ENCODE data around the gene DPYSL4. TPM values are rescaled to one million over a fixed set of nuclear protein-coding genes. Genes with fewer than 3 reads are reported as not detected.

Gene DPYSL4
- total and polyA plus RNA-seq, 2 of the 13 experiments (the other 11 are each of a cell fraction or from before 2014, with no cell fraction given) = 0.84 to 1.2 TPM

DNA sequence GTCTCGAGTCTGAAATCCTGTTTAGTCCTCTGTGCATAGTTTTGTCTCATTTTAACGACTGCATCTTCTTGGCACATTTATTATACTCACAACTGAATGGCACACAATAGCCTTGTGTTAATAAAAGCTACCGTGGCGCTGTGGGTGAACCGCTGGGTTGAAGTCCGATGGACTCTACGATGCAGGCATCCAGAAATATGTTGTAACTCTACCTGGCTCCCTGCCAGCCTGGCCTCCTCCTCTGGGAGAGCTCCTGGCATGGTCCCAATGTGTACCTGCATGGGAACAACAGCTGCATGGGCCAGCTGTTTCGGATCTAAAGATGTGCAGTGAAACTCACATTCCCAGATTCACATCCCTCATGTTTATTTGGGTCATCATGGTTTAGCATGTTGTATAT lies 3.7 kb upstream of the DPYSL4 start (continued):
- TF ChIP-seq, protein P1, sequence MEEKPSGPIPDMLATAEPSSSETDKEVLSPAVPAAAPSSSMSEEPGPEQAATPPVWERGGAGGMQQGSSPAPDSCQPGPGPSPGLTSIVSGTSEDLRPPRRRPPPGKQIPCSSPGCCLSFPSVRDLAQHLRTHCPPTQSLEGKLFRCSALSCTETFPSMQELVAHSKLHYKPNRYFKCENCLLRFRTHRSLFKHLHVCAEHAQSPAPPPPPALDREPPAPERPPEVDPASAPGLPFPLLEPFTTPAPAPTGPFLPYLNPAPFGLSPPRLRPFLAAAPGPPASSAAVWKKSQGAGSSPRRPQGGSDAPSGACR (CRISPR knock-in tag; IDR thresholded peaks at IDR 0.05) = no peak
- TF ChIP-seq SETDB1 (CRISPR knock-in tag; IDR thresholded peaks at IDR 0.05; ENCODE audit: borderline replicate concordance) (no peak), BRCA1 (CRISPR knock-in tag; IDR thresholded peaks at IDR 0.05) (no peak), NAIF1 (CRISPR knock-in tag; IDR thresholded peaks at IDR 0.05; ENCODE audit: borderline replicate concordance) (no peak), ZNF841 (CRISPR knock-in tag; IDR thresholded peaks at IDR 0.05; ENCODE audit: borderline replicate concordance) (no peak), TOE1 (CRISPR knock-in tag; IDR thresholded peaks at IDR 0.05) (no peak), KLF16 (CRISPR knock-in tag; IDR thresholded peaks at IDR 0.05) (no peak), ZNF234 (CRISPR knock-in tag; conservative IDR thresholded peaks at IDR 0.05) (no peak), ZNF143 (CRISPR knock-in tag; IDR thresholded peaks at IDR 0.05) (no peak), GZF1 (CRISPR knock-in tag; IDR thresholded peaks at IDR 0.05) (no peak), TMF1 (CRISPR knock-in tag; IDR thresholded peaks at IDR 0.05; ENCODE audit: low read depth) (no peak), TEAD3 (CRISPR knock-in tag; optimal IDR thresholded peaks at IDR 0.05; ENCODE audit: borderline replicate concordance) (peak; percentile 70), PAF1 (CRISPR knock-in tag; IDR thresholded peaks at IDR 0.05) (no peak)
- TF ChIP-seq, protein P2, sequence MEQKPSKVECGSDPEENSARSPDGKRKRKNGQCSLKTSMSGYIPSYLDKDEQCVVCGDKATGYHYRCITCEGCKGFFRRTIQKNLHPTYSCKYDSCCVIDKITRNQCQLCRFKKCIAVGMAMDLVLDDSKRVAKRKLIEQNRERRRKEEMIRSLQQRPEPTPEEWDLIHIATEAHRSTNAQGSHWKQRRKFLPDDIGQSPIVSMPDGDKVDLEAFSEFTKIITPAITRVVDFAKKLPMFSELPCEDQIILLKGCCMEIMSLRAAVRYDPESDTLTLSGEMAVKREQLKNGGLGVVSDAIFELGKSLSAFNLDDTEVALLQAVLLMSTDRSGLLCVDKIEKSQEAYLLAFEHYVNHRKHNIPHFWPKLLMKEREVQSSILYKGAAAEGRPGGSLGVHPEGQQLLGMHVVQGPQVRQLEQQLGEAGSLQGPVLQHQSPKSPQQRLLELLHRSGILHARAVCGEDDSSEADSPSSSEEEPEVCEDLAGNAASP (CRISPR knock-in tag; IDR thresholded peaks at IDR 0.05; ENCODE audit: borderline replicate concordance) = peak; percentile 28; the same call in 1 of the 2 replicates
- TF ChIP-seq, protein P3, sequence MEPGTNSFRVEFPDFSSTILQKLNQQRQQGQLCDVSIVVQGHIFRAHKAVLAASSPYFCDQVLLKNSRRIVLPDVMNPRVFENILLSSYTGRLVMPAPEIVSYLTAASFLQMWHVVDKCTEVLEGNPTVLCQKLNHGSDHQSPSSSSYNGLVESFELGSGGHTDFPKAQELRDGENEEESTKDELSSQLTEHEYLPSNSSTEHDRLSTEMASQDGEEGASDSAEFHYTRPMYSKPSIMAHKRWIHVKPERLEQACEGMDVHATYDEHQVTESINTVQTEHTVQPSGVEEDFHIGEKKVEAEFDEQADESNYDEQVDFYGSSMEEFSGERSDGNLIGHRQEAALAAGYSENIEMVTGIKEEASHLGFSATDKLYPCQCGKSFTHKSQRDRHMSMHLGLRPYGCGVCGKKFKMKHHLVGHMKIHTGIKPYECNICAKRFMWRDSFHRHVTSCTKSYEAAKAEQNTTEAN (CRISPR knock-in tag; conservative IDR thresholded peaks at IDR 0.05) = peak; percentile 69; the same call in 1 of the 2 replicates
- TF ChIP-seq, protein P4, sequence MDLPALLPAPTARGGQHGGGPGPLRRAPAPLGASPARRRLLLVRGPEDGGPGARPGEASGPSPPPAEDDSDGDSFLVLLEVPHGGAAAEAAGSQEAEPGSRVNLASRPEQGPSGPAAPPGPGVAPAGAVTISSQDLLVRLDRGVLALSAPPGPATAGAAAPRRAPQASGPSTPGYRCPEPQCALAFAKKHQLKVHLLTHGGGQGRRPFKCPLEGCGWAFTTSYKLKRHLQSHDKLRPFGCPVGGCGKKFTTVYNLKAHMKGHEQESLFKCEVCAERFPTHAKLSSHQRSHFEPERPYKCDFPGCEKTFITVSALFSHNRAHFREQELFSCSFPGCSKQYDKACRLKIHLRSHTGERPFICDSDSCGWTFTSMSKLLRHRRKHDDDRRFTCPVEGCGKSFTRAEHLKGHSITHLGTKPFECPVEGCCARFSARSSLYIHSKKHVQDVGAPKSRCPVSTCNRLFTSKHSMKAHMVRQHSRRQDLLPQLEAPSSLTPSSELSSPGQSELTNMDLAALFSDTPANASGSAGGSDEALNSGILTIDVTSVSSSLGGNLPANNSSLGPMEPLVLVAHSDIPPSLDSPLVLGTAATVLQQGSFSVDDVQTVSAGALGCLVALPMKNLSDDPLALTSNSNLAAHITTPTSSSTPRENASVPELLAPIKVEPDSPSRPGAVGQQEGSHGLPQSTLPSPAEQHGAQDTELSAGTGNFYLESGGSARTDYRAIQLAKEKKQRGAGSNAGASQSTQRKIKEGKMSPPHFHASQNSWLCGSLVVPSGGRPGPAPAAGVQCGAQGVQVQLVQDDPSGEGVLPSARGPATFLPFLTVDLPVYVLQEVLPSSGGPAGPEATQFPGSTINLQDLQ (CRISPR knock-in tag; IDR thresholded peaks at IDR 0.05) = no peak
- TF ChIP-seq, protein P5, sequence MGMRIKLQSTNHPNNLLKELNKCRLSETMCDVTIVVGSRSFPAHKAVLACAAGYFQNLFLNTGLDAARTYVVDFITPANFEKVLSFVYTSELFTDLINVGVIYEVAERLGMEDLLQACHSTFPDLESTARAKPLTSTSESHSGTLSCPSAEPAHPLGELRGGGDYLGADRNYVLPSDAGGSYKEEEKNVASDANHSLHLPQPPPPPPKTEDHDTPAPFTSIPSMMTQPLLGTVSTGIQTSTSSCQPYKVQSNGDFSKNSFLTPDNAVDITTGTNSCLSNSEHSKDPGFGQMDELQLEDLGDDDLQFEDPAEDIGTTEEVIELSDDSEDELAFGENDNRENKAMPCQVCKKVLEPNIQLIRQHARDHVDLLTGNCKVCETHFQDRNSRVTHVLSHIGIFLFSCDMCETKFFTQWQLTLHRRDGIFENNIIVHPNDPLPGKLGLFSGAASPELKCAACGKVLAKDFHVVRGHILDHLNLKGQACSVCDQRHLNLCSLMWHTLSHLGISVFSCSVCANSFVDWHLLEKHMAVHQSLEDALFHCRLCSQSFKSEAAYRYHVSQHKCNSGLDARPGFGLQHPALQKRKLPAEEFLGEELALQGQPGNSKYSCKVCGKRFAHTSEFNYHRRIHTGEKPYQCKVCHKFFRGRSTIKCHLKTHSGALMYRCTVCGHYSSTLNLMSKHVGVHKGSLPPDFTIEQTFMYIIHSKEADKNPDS (CRISPR knock-in tag; IDR thresholded peaks at IDR 0.05) = no peak
- TF ChIP-seq, protein P6, sequence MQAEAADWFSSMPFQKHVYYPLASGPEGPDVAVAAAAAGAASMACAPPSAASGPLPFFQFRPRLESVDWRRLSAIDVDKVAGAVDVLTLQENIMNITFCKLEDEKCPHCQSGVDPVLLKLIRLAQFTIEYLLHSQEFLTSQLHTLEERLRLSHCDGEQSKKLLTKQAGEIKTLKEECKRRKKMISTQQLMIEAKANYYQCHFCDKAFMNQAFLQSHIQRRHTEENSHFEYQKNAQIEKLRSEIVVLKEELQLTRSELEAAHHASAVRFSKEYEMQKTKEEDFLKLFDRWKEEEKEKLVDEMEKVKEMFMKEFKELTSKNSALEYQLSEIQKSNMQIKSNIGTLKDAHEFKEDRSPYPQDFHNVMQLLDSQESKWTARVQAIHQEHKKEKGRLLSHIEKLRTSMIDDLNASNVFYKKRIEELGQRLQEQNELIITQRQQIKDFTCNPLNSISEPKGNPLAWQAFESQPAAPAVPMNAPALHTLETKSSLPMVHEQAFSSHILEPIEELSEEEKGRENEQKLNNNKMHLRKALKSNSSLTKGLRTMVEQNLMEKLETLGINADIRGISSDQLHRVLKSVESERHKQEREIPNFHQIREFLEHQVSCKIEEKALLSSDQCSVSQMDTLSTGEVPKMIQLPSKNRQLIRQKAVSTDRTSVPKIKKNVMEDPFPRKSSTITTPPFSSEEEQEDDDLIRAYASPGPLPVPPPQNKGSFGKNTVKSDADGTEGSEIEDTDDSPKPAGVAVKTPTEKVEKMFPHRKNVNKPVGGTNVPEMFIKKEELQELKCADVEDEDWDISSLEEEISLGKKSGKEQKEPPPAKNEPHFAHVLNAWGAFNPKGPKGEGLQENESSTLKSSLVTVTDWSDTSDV (CRISPR knock-in tag; IDR thresholded peaks at IDR 0.05) = no peak
- TF ChIP-seq, protein P7, sequence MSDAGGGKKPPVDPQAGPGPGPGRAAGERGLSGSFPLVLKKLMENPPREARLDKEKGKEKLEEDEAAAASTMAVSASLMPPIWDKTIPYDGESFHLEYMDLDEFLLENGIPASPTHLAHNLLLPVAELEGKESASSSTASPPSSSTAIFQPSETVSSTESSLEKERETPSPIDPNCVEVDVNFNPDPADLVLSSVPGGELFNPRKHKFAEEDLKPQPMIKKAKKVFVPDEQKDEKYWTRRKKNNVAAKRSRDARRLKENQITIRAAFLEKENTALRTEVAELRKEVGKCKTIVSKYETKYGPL (CRISPR knock-in tag; IDR thresholded peaks at IDR 0.05) = no peak
